GM12878 (cell line): ENCODE data around the gene AMOTL1. TPM values are rescaled to one million over a fixed set of nuclear protein-coding genes. Genes with fewer than 3 reads are reported as not detected.

Source experiments
- ATAC-seq: fragments of 200-7000 bp; cut with Tn5 transposase; 3 replicates; pipeline ENCODE4 v1.9.1; 2020; ENCODE audit warnings: mild to moderate bottlenecking, moderate library complexity
- BruUV-seq: library from RNA; stranded (reverse); fragments of 400-500 nt; replicated peaks from 2 replicates; lab custom pipeline; 2021; lab: Mats Ljungman, UMichigan
- CTCF ChIA-PET: fragments of 300-600 bp; sonication (Branson Sonifier 250); formaldehyde crosslinking; extraction: SDS; loops from one replicate; lab custom pipeline; 2021; ENCODE audit warnings: inconsistent platforms; lab: Yijun Ruan, JAX
- POLR2A ChIA-PET: fragments of 350-600 bp; formaldehyde crosslinking; extraction: SDS; loops from one replicate; lab custom pipeline; 2021; ENCODE audit warnings: inconsistent platforms; lab: Charles Lee
- RAD21 ChIA-PET: fragments of 300-600 bp; sonication (Branson Sonifier 250); formaldehyde crosslinking; loops from one replicate; lab custom pipeline; 2023; ENCODE audit warnings: antibody characterized with exemption; ENCODE audit not compliant: unreplicated experiment; lab: Charles Lee
- SMC1A ChIA-PET: fragments of 300-600 bp; sonication (Branson Sonifier 250); formaldehyde crosslinking; loops from one replicate; lab custom pipeline; 2023; ENCODE audit not compliant: unreplicated experiment, uncharacterized antibody; lab: Charles Lee
- DNase-seq: peaks from one replicate; pipeline ENCODE4 v3.0.0-alpha.2; 2011; ENCODE audit warnings: low read depth, low spot score
- FAIRE-seq: peaks from 3 replicates; lab custom pipeline; 2011; peaks lifted over from hg19 to GRCh38; lab: Jason Lieb, UNC
- H2AFZ ChIP-seq: 2 replicates; pipeline ENCODE4 v1.6.0; 2011; ENCODE audit warnings: low read depth, low read length, control low read depth; ENCODE audit not compliant: control insufficient read depth
- H3K27ac ChIP-seq: 2 replicates; pipeline ENCODE4 v1.5.1; 2011; ENCODE audit warnings: control low read depth; ENCODE audit not compliant: control insufficient read depth, insufficient read depth
- H3K27me3 ChIP-seq, 2 experiments: replicated peaks in 1 of 2; 2 replicates each; pipeline versions ENCODE4 v1.6.0 to v1.6.1; 2011; ENCODE audit warnings: low read length in 1 of 2; ENCODE audit not compliant: control insufficient read depth in 2 of 2, insufficient read depth in 2 of 2
- H3K36me3 ChIP-seq, 2 experiments: 2 replicates each; pipeline ENCODE4 v1.5.1; 2011; ENCODE audit warnings: low read length in 1 of 2; ENCODE audit not compliant: control insufficient read depth in 2 of 2, insufficient read depth in 2 of 2
- H3K4me1 ChIP-seq: 2 replicates; pipeline ENCODE4 v1.6.1; 2011; ENCODE audit warnings: mild to moderate bottlenecking, low read length, moderate library complexity, mixed read lengths; ENCODE audit not compliant: control insufficient read depth, insufficient read depth
- H3K4me2 ChIP-seq: 2 replicates; pipeline ENCODE4 v1.6.0; 2011; ENCODE audit warnings: control low read depth; ENCODE audit not compliant: control insufficient read depth, insufficient read depth
- H3K4me3 ChIP-seq: fragments of 200-600 bp; sonication (generic); 2 replicates; pipeline ENCODE4 v1.5.1; 2016
- H3K79me2 ChIP-seq: 2 replicates; pipeline ENCODE4 v1.6.0; 2011; ENCODE audit warnings: low read length; ENCODE audit not compliant: control insufficient read depth, insufficient read depth
- H3K9ac ChIP-seq: 2 replicates; pipeline ENCODE4 v1.8.0; 2011; ENCODE audit warnings: low read length, control low read depth, mixed read lengths; ENCODE audit not compliant: control insufficient read depth, insufficient read depth
- H3K9me3 ChIP-seq: replicated peaks from 3 replicates; pipeline ENCODE4 v1.5.1; 2011; ENCODE audit warnings: mild to moderate bottlenecking, low read length; ENCODE audit not compliant: control insufficient read depth, insufficient read depth
- H4K20me1 ChIP-seq: 2 replicates; pipeline ENCODE4 v1.6.0; 2011; ENCODE audit not compliant: control insufficient read depth, insufficient read depth
- CBX5 ChIP-seq: sonication (generic); IDR thresholded peaks from 2 replicates; pipeline ENCODE4 v1.6.1; 2016; ENCODE audit warnings: low read depth, moderate library complexity, mild to moderate bottlenecking, inconsistent platforms
- NR2C2 ChIP-seq: IDR thresholded peaks from 2 replicates; pipeline ENCODE4 v1.6.1; 2011; ENCODE audit warnings: borderline replicate concordance, low read depth; ENCODE audit not compliant: control insufficient read depth, insufficient read length
- POLR2AphosphoS2 ChIP-seq: IDR thresholded peaks from 2 replicates; pipeline ENCODE4 v1.6.1; 2011; ENCODE audit warnings: low read depth, mild to moderate bottlenecking, low read length, improper control_type of control experiment, moderate library complexity
- SUZ12 ChIP-seq: fragments of 200-600 bp; sonication (generic); IDR thresholded peaks from one replicate; pipeline ENCODE4 v1.6.1; 2018; ENCODE audit warnings: antibody characterized with exemption, mild to moderate bottlenecking; ENCODE audit not compliant: unreplicated experiment
- ZNF384 ChIP-seq: IDR thresholded peaks from 2 replicates; pipeline ENCODE4 v1.6.1; 2012; ENCODE audit warnings: low read depth, mild to moderate bottlenecking, low read length, improper control_type of control experiment, borderline replicate concordance
- WGBS: methylation state at CpG from one replicate; pipeline ENCODE4 v1.1.6; 2016; ENCODE audit warnings: low lambda C conversion rate; ENCODE audit not compliant: insufficient replicate concordance, insufficient coverage; ENCODE audit errors: missing lambda C conversion rate; 5-methylcytosine and 5-hydroxymethylcytosine counted together
- in situ Hi-C: fragments of 300-500 bp; cut with MboI; formaldehyde crosslinking; loops from 9 replicates; pipeline ENCODE4 v1.14.3; 2018; ENCODE audit warnings: mixed read lengths
- intact Hi-C: fragments of 100-400 bp; cut with micrococcal nuclease; formaldehyde crosslinking; loops from one replicate; pipeline ENCODE4 v1.14.2; 2022; ENCODE audit not compliant: unreplicated experiment
- polyA plus RNA-seq, 11 experiments: library from polyadenylated mRNA; depleted of rRNA in 4 of 11; unstranded in 6 of 11; stranded (reverse) in 5 of 11; fragments of >200 nt; fragmentation: Nextera tagmentation in 4 of 11; fragmentation: Illumina TruSeq in 1 of 11; extraction: Ambion mirVana in 4 of 11; extraction: Trizol in 1 of 11; gene quantifications; 1 replicate in 1 of 11; 2 replicates in 10 of 11; pipeline versions ENCODE4 v1.2.1 to v1.2.3, GENCODE V29; 2011 to 2016; ENCODE audit warnings: inconsistent platforms in 2 of 11, missing spikeins in 2 of 11, low read depth in 1 of 11
- total RNA-seq, 4 experiments: library from RNA; depleted of rRNA in 3 of 4; stranded (reverse); fragments of >200 nt in 3 of 4; fragmentation: Illumina TruSeq in 1 of 4; extraction: Trizol in 1 of 4; gene quantifications; 2 replicates each; pipeline versions ENCODE4 v1.2.1 to v1.2.3, GENCODE V29; 2013 to 2021
- TF ChIP-seq, protein P1 (sequence below): fragments of 450-650 bp; IDR thresholded peaks from 2 replicates; pipeline ENCODE4 v1.6.1; 2018; ENCODE audit warnings: mild to moderate bottlenecking, low read depth, moderate library complexity; ENCODE audit not compliant: partially characterized antibody

The AMOTL1 gene
- total and polyA plus RNA-seq, 10 of the 15 experiments (the other 5 are each of a cell fraction or from before 2014, with no cell fraction given): under 0.01 to 0.41 (median 0.01) TPM; not detected in 7

DNA sequence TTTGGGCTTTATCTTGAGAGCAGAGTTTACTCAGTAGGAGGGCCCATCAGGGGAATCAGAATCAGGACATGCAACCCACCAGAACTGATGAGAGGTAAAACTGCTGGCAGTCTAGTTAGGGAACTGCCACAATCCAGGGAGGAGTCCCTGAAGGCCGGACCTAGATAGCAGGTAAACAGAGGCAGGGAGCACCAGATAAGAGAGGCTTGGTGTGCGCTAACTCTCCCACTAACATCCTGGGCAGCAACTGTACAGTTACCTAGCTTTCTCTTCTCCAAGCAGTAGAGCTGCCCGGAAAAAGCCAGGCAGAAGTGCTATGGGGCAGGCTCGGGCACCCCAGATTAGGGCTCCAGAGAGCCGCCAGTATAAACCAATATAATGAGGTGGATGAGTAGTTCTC, 865 bp upstream of the AMOTL1 start:
- SMC1A ChIA-PET: no interaction called here
- 23% methylated on average over 5 of the region's 5 CpGs for WGBS
- Histone ChIP-seq H4K20me1 (no peaks in the 10 kb centered on the region), H3K27me3 (peaks cover 13 to 16% of the 10 kb centered on the region in 2 experiments), H3K4me2 (no peak overlapping the region), H2AFZ (no peak overlapping the region), H3K9me3 (no peaks in the 10 kb centered on the region), H3K9ac (no peak overlapping the region), H3K4me3 (no peak overlapping the region), H3K27ac (no peak overlapping the region), H3K36me3 (no peaks in the 10 kb centered on the region), H3K79me2 (no peaks in the 10 kb centered on the region), H3K4me1 (no peaks in the 10 kb centered on the region)
- no peak for TF ChIP-seq CBX5
- ATAC-seq (no peak), FAIRE-seq (no peak), DNase-seq (no peak)
- RAD21 ChIA-PET: no interaction called here
- POLR2A ChIA-PET: no interaction called here
- CTCF ChIA-PET: no interaction called here
- no TSS peak for BruUV-seq
- in situ Hi-C loops: no loop called here
- intact Hi-C loops: no loop called here

DNA sequence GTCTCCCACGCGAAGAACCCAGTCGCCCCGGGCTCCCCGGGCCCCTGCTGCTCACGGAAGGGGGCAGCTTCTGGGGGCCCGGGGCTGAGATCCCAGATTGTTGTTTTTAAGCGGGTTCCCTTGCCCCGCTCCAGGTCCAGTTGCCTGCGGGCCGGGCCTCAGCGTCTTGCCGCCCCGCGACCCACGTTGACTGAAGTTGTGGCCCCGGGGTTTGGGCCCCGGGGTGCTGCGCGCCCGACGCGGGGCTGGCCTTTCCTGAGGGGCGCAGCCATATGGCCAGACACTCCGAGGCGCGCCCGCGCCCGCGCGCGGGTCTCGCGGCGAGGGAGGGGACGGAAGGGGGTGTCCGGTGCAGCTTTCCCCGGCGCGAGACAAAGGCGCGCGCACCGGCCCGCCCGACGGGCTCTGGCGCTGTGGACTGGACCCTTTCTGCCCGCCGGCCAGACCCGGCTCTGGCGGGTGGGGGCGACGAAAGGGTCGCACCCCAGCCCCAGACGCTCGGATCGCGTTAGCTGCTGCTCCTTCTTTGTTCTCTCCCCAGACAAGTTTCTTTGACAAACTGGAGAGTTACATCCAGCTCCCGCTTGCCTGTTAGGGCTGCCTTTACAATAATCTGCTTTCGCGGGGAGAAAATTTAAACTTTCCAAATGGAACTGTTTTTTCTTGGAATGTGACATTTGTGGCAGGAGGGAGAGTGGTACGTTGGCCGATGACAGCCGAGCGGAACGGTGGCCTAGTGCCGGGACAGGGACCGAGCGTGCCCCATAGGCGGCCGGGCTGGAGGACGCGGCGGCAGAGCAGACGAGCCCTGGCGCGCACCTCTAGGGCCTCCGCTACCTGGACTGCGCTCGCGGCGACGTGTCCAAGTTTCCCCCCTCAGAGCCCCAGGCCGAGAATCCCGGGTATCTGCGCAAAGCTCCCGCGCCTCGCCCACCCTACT, 716 bp downstream of the AMOTL1 start:
- intact Hi-C loops: no loop called here
- in situ Hi-C loops: no loop called here
- CTCF ChIA-PET: no interaction called here

More for the DNA sequence above, 716 bp downstream of the AMOTL1 start:
- Histone ChIP-seq H2AFZ (no peak overlapping the region), H3K79me2 (no peaks in the 10 kb centered on the region), H3K27ac (no peak overlapping the region), H3K4me3 (no peak overlapping the region), H3K4me2 (no peak overlapping the region; the same call in 1 of the 2 replicates), H3K27me3 (peaks cover 13 to 16% of the 10 kb centered on the region in 2 experiments), H3K4me1 (no peaks in the 10 kb centered on the region), H3K9ac (no peak overlapping the region), H3K9me3 (no peaks in the 10 kb centered on the region), H4K20me1 (no peaks in the 10 kb centered on the region; the same call in 1 of the 2 replicates), H3K36me3 (no peaks in the 10 kb centered on the region)
- no peak for DNase-seq
- FAIRE-seq: no peak
- SMC1A ChIA-PET: no interaction called here
- RAD21 ChIA-PET: no interaction called here
- TF ChIP-seq, protein P1, sequence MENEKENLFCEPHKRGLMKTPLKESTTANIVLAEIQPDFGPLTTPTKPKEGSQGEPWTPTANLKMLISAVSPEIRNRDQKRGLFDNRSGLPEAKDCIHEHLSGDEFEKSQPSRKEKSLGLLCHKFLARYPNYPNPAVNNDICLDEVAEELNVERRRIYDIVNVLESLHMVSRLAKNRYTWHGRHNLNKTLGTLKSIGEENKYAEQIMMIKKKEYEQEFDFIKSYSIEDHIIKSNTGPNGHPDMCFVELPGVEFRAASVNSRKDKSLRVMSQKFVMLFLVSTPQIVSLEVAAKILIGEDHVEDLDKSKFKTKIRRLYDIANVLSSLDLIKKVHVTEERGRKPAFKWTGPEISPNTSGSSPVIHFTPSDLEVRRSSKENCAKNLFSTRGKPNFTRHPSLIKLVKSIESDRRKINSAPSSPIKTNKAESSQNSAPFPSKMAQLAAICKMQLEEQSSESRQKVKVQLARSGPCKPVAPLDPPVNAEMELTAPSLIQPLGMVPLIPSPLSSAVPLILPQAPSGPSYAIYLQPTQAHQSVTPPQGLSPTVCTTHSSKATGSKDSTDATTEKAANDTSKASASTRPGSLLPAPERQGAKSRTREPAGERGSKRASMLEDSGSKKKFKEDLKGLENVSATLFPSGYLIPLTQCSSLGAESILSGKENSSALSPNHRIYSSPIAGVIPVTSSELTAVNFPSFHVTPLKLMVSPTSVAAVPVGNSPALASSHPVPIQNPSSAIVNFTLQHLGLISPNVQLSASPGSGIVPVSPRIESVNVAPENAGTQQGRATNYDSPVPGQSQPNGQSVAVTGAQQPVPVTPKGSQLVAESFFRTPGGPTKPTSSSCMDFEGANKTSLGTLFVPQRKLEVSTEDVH: no peak
- TF ChIP-seq POLR2AphosphoS2 (no peak), ZNF384 (no peak), NR2C2 (no peak), SUZ12 (peak; percentile 65)
- WGBS: 5% methylated on average over 72 of the region's 91 CpGs
- ATAC-seq: no peak
- POLR2A ChIA-PET: no interaction called here
- no TSS peak for BruUV-seq
